ENCODE results near the gene NCAM1.

DNA sequence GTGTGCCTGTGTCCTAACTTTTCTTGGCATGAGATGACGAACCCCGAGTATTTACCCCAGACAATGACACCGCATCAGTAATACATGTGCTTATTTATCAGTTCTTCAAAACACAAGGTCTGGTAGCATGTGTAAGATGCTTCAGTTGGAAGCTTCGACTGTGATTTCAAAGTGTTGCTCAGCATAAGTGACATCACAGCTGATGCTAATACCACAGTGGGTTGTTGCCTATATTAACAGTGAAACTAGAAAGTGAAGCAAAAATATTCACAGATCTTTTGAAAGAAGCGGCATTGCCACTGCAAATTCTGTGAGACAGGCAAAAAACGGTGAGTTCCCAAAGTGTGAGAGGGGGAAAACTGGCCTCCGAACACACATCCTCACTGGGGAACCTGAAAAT is 334.8 kb downstream of the NCAM1 start:
- TF ChIP-seq, protein P1, sequence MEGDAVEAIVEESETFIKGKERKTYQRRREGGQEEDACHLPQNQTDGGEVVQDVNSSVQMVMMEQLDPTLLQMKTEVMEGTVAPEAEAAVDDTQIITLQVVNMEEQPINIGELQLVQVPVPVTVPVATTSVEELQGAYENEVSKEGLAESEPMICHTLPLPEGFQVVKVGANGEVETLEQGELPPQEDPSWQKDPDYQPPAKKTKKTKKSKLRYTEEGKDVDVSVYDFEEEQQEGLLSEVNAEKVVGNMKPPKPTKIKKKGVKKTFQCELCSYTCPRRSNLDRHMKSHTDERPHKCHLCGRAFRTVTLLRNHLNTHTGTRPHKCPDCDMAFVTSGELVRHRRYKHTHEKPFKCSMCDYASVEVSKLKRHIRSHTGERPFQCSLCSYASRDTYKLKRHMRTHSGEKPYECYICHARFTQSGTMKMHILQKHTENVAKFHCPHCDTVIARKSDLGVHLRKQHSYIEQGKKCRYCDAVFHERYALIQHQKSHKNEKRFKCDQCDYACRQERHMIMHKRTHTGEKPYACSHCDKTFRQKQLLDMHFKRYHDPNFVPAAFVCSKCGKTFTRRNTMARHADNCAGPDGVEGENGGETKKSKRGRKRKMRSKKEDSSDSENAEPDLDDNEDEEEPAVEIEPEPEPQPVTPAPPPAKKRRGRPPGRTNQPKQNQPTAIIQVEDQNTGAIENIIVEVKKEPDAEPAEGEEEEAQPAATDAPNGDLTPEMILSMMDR (optimal IDR thresholded peaks at IDR 0.05 in 1 of 3, IDR thresholded peaks at IDR 0.05 in 1 of 3, conservative IDR thresholded peaks at IDR 0.05 in 1 of 3; ENCODE audit: extremely low read depth in 1 of 3, insufficient read depth in 2 of 3, low read length in 3 of 3) = no peak
- no peak for TF ChIP-seq EZH2 (IDR thresholded peaks at IDR 0.05; ENCODE audit: low read length)
